Measurements from ENCODE around the gene DEFB114. TPM values are rescaled to one million over a fixed set of nuclear protein-coding genes. Genes with fewer than 3 reads are reported as not detected.

Gene DEFB114
- total and polyA plus RNA-seq, 8 donors: not detected

DNA sequence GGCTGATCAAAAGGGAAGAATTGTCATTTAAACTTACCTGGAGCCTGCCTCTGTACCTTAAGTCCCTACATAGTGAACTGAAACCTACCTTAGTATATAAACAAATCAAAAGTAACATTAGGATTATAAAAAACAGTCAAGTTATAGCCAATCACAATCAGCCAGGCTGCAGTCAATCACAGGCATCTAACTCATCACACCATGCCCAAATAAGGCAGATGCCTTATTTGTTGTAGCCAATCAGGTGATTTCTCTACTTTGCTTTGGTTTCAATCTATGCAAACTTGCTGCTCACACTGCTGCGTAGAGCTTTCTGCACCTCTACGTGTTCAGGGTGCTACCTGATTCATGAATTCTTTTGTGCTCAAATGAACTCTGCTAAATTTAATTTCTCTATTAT is 23.8 kb upstream of the DEFB114 start:
- no peak for ATAC-seq
- intact Hi-C loops (cut with DNase I): no loop called here
- TF ChIP-seq, protein P1, sequence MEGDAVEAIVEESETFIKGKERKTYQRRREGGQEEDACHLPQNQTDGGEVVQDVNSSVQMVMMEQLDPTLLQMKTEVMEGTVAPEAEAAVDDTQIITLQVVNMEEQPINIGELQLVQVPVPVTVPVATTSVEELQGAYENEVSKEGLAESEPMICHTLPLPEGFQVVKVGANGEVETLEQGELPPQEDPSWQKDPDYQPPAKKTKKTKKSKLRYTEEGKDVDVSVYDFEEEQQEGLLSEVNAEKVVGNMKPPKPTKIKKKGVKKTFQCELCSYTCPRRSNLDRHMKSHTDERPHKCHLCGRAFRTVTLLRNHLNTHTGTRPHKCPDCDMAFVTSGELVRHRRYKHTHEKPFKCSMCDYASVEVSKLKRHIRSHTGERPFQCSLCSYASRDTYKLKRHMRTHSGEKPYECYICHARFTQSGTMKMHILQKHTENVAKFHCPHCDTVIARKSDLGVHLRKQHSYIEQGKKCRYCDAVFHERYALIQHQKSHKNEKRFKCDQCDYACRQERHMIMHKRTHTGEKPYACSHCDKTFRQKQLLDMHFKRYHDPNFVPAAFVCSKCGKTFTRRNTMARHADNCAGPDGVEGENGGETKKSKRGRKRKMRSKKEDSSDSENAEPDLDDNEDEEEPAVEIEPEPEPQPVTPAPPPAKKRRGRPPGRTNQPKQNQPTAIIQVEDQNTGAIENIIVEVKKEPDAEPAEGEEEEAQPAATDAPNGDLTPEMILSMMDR (IDR thresholded peaks at IDR 0.05): no peak
- Histone ChIP-seq H3K4me3 (no peak overlapping the region), H3K27ac (no peak overlapping the region), H3K36me3 (no peaks in the 10 kb centered on the region), H3K27me3 (peaks cover 0 to 22% (median 6%) of the 10 kb centered on the region in 4 donors), H3K9me3 (no peaks in the 10 kb centered on the region), H3K4me1 (no peaks in the 10 kb centered on the region)
- DNase-seq: no peak
- WGBS, 2 donors: 81 to 93% methylated on average over 2 of the region's 2 CpGs
- no peak for FAIRE-seq

DNA sequence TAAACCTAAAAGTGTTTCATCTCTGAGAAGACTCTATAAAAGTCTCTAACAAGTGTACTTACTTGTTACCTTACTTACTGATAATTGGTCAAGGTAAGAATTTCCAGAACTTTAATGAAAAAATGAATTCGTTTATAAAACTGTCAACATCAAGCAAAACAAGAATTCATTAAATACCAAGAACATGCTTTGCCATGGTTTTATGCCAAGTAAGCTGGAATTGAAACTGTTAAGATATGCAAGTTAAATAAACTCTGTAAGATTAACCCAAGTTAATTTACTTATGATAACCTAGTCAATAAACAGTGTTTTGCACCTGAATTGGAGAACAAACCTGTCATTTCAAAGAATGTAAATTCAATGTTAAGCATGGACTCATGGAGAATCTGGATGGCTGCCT is 22.6 kb upstream of the DEFB114 start:
- Histone ChIP-seq H3K27ac (no peak overlapping the region), H3K4me1 (no peaks in the 10 kb centered on the region), H3K36me3 (no peaks in the 10 kb centered on the region), H3K27me3 (peaks cover 0 to 22% (median 6%) of the 10 kb centered on the region in 4 donors), H3K4me3 (no peak overlapping the region), H3K9me3 (no peaks in the 10 kb centered on the region)
- intact Hi-C loops (cut with DNase I): no loop called here
- TF ChIP-seq, protein P1 (IDR thresholded peaks at IDR 0.05): no peak
- 10 to 25% methylated on average over 1 of the region's 1 CpG for WGBS, 2 donors
- ATAC-seq (no peak), DNase-seq (no peak), FAIRE-seq (no peak)

DNA sequence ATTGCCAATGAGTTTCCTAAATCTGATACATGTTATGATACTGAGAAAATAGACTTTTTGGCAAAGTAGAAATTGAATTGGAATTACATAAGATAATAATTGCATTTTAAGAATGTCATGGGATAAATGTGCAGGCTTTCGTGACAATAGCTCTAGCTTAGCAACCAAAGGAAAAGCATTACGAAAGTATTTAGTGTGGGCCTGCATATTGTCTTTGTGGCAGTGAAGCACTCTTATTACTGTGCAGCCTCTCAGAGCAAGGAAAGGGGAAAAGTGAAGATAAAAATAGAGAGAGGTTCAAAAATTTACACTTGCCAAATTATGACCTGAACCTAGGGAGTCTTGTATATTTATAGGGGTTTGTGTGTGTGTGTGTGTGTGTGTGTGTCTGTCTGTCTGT is 18.1 kb upstream of the DEFB114 start:
- H3K27ac ChIP-seq: no peak overlapping the region
- no peak overlapping the region for H3K4me3 ChIP-seq
- intact Hi-C loops (cut with DNase I): no loop called here
- TF ChIP-seq, protein P1 (IDR thresholded peaks at IDR 0.05): no peak
- ATAC-seq (no peak), DNase-seq (no peak), FAIRE-seq (no peak)
- WGBS, 2 donors: 75 to 83% methylated on average over 2 of the region's 2 CpGs
- H3K36me3 ChIP-seq: no peaks in the 10 kb centered on the region
- H3K9me3 ChIP-seq: no peaks in the 10 kb centered on the region
- H3K27me3 ChIP-seq: peaks cover 0 to 13% (median 6%) of the 10 kb centered on the region in 4 donors
- H3K4me1 ChIP-seq: no peaks in the 10 kb centered on the region

DNA sequence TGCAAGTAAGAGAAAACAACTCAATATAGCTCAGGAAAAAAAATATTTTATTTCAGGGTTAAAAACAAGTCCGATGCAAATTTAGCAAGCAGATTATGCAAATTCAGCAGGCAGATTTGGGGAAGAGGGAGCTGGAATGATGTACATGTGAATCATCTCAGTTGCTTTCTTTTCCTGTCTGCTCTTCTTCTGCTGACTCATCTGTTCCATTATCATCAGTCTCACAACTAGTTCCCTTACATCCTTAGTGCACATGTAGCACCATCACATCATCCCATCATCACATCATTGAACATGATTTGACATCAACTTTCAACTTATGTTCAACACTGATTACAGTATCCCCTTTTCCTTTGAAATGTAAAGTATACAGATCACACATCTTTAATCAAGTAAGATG is 16.9 kb upstream of the DEFB114 start:
- intact Hi-C loops (cut with DNase I): no loop called here
- H3K27ac ChIP-seq: no peak overlapping the region
- FAIRE-seq (no peak), ATAC-seq (no peak), DNase-seq (no peak)
- no peaks in the 10 kb centered on the region for H3K36me3 ChIP-seq
- no peak overlapping the region for H3K4me3 ChIP-seq
- peaks cover 0 to 13% (median 6%) of the 10 kb centered on the region in 4 donors for H3K27me3 ChIP-seq
- TF ChIP-seq, protein P1 (IDR thresholded peaks at IDR 0.05): no peak
- no peaks in the 10 kb centered on the region for H3K4me1 ChIP-seq
- WGBS, 2 donors: 52 to 69% methylated on average over 1 of the region's 1 CpG
- H3K9me3 ChIP-seq: no peaks in the 10 kb centered on the region

DNA sequence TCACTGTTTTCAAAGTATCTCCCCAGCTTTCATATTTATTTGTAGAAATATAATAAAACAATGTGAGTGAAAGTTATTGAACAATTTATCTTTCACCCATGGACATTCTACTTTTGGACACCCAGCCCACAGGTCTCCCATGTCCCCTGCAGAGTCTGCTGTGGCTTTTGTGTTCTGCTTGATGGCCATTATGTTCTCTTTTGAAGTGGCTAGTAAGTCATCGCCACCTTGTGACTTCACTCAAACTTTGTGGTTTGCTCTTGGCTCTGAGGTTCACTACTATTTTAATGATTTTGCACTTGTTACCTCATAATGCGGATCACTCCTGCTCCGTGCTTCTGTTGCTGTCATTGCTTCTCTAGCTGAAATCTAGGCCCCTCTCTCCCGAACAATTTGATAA is 15.6 kb upstream of the DEFB114 start:
- H3K27me3 ChIP-seq: peaks cover 0 to 9% (median 2%) of the 10 kb centered on the region in 4 donors
- H3K9me3 ChIP-seq: no peaks in the 10 kb centered on the region
- intact Hi-C loops (cut with DNase I): no loop called here
- FAIRE-seq (no peak), DNase-seq (no peak), ATAC-seq (no peak)
- H3K36me3 ChIP-seq: no peaks in the 10 kb centered on the region
- no peak overlapping the region for H3K4me3 ChIP-seq
- WGBS, 2 donors: 72 to 82% methylated on average over 4 of the region's 4 CpGs
- TF ChIP-seq, protein P1 (IDR thresholded peaks at IDR 0.05): no peak
- H3K4me1 ChIP-seq: no peaks in the 10 kb centered on the region
- H3K27ac ChIP-seq: no peak overlapping the region

All from pancreas (tissue), 10 donors.